IMR-90 (cell line): ENCODE measurements around the gene GTF2A1L. TPM values are rescaled to one million over a fixed set of nuclear protein-coding genes. Genes with fewer than 3 reads are reported as not detected.

Source experiments
- ATAC-seq: fragments of 200-7000 bp; cut with Tn5 transposase; 2 replicates; pipeline ENCODE4 v1.9.1; 2020; ENCODE audit warnings: low read depth, mild to moderate bottlenecking, moderate library complexity
- BruUV-seq: library from RNA; stranded (reverse); fragments of 400-500 nt; replicated peaks from 2 replicates; lab custom pipeline; 2021; lab: Mats Ljungman, UMichigan
- CTCF ChIA-PET: fragments of 300-600 bp; formaldehyde crosslinking; extraction: SDS; loops from one replicate; lab custom pipeline; 2021; ENCODE audit warnings: antibody characterized with exemption; lab: Yijun Ruan, JAX
- POLR2A ChIA-PET: fragments of 300-600 bp; sonication (Branson Sonifier 250); formaldehyde crosslinking; loops from one replicate; lab custom pipeline; 2022; ENCODE audit warnings: antibody characterized with exemption; ENCODE audit not compliant: unreplicated experiment; lab: Charles Lee
- DNase-seq: peaks from one replicate; pipeline ENCODE4 v3.0.0; 2013
- H2AFZ ChIP-seq: replicated peaks from 2 replicates; pipeline ENCODE3; 2013; ENCODE audit warnings: low read length, mild to moderate bottlenecking; ENCODE audit not compliant: poor library complexity
- H2AK5ac ChIP-seq: 2 replicates; pipeline ENCODE4 v1.6.1; 2013; ENCODE audit warnings: low read depth, low read length, inconsistent platforms
- H2AK9ac ChIP-seq: replicated peaks from 2 replicates; pipeline ENCODE3; 2013; ENCODE audit warnings: mild to moderate bottlenecking, low read depth, low read length, moderate library complexity; ENCODE audit not compliant: poor library complexity
- H2BK120ac ChIP-seq: 2 replicates; pipeline ENCODE4 v1.6.1; 2013; ENCODE audit warnings: low read depth, low read length, inconsistent platforms
- H2BK15ac ChIP-seq: 3 replicates; pipeline ENCODE4 v1.6.1; 2013; ENCODE audit warnings: low read depth, low read length, inconsistent platforms
- H2BK20ac ChIP-seq: 2 replicates; pipeline ENCODE4 v1.6.1; 2013; ENCODE audit warnings: low read depth, mild to moderate bottlenecking, inconsistent platforms, low read length, moderate library complexity
- H2BK5ac ChIP-seq: 2 replicates; pipeline ENCODE4 v1.6.1; 2013; ENCODE audit warnings: mild to moderate bottlenecking, low read depth, low read length, inconsistent platforms; ENCODE audit not compliant: poor library complexity, severe bottlenecking
- H3K14ac ChIP-seq: replicated peaks from 2 replicates; pipeline ENCODE4 v1.6.1; 2013; ENCODE audit warnings: low read depth, low read length, inconsistent platforms
- H3K18ac ChIP-seq: 2 replicates; pipeline ENCODE4 v1.6.1; 2013; ENCODE audit warnings: low read depth, low read length, control low read depth
- H3K23ac ChIP-seq: 2 replicates; pipeline ENCODE4 v1.6.1; 2013; ENCODE audit warnings: low read depth, low read length, inconsistent platforms
- H3K27ac ChIP-seq: 2 replicates; pipeline ENCODE4 v1.5.1; 2013; ENCODE audit warnings: mild to moderate bottlenecking, control low read depth, low read length; ENCODE audit not compliant: insufficient read depth
- H3K27me3 ChIP-seq: 2 replicates; pipeline ENCODE4 v1.6.1; 2013; ENCODE audit warnings: low read length; ENCODE audit not compliant: control insufficient read depth, insufficient read depth
- H3K36me3 ChIP-seq: 2 replicates; pipeline ENCODE4 v1.6.1; 2013; ENCODE audit warnings: low read length, mixed read lengths; ENCODE audit not compliant: control insufficient read depth, insufficient read depth
- H3K4ac ChIP-seq: 2 replicates; pipeline ENCODE4 v1.6.1; 2013; ENCODE audit warnings: low read depth, low read length, inconsistent platforms
- H3K4me1 ChIP-seq: 2 replicates; pipeline ENCODE4 v1.6.1; 2013; ENCODE audit warnings: low read length, mixed read lengths; ENCODE audit not compliant: control insufficient read depth, insufficient read depth
- H3K4me2 ChIP-seq: 2 replicates; pipeline ENCODE4 v1.6.1; 2013; ENCODE audit warnings: low read depth, mild to moderate bottlenecking, control low read depth, low read length, moderate library complexity
- H3K4me3 ChIP-seq: 2 replicates; pipeline ENCODE4 v1.5.1; 2013; ENCODE audit warnings: low read depth, mild to moderate bottlenecking, control low read depth, low read length, moderate library complexity; ENCODE audit not compliant: insufficient read depth
- H3K56ac ChIP-seq: 2 replicates; pipeline ENCODE4 v1.6.1; 2013; ENCODE audit warnings: low read length, inconsistent platforms; ENCODE audit not compliant: insufficient read depth; ENCODE audit errors: extremely low read depth
- H3K79me1 ChIP-seq, 2 experiments: 2 replicates each; pipeline ENCODE4 v1.6.1; 2013; ENCODE audit warnings: low read length in 2 of 2, inconsistent platforms in 1 of 2, low read depth in 1 of 2
- H3K9ac ChIP-seq: 2 replicates; pipeline ENCODE4 v1.6.1; 2013; ENCODE audit warnings: low read depth, low read length, control low read depth
- H3K9me1 ChIP-seq: 2 replicates; pipeline ENCODE4 v1.6.1; 2013; ENCODE audit warnings: low read length, inconsistent platforms; ENCODE audit not compliant: insufficient read depth
- H3K9me3 ChIP-seq: 2 replicates; pipeline ENCODE4 v1.6.1; 2013; ENCODE audit warnings: low read length; ENCODE audit not compliant: control insufficient read depth, insufficient read depth
- H4K20me1 ChIP-seq: 2 replicates; pipeline ENCODE4 v1.6.1; 2013; ENCODE audit warnings: low read length, inconsistent platforms; ENCODE audit not compliant: insufficient read depth
- H4K5ac ChIP-seq: 2 replicates; pipeline ENCODE4 v1.6.1; 2013; ENCODE audit warnings: mild to moderate bottlenecking, low read depth, low read length, control low read depth
- H4K8ac ChIP-seq, 2 experiments: 2 replicates each; pipeline ENCODE4 v1.6.1; 2013; ENCODE audit warnings: low read depth in 2 of 2, low read length in 2 of 2, control low read depth in 1 of 2, inconsistent platforms in 1 of 2
- H4K91ac ChIP-seq: 2 replicates; pipeline ENCODE4 v1.6.1; 2013; ENCODE audit warnings: low read depth, low read length, inconsistent platforms; ENCODE audit not compliant: insufficient read depth
- BHLHE40 ChIP-seq: fragments of 150-350 bp; IDR thresholded peaks from 2 replicates; pipeline ENCODE4 v1.6.1; 2016; ENCODE audit warnings: mild to moderate bottlenecking, low read depth, low read length
- CEBPB ChIP-seq: IDR thresholded peaks from 2 replicates; pipeline ENCODE4 v1.6.1; 2012; ENCODE audit warnings: low read depth, low read length, improper control_type of control experiment
- CHD1 ChIP-seq: IDR thresholded peaks from 2 replicates; pipeline ENCODE4 v1.6.1; 2012; ENCODE audit warnings: low read depth, low read length, improper control_type of control experiment
- CTCF ChIP-seq: conservative IDR thresholded peaks from 2 replicates; pipeline ENCODE4 v1.5.1; 2012; ENCODE audit warnings: mild to moderate bottlenecking, low read depth, low read length, improper control_type of control experiment
- FOS ChIP-seq: fragments of 150-350 bp; IDR thresholded peaks from 2 replicates; pipeline ENCODE4 v1.6.1; 2016; ENCODE audit warnings: low read depth, low read length
- MAFK ChIP-seq: IDR thresholded peaks from 2 replicates; pipeline ENCODE4 v1.6.1; 2012; ENCODE audit warnings: low read depth, low read length, improper control_type of control experiment
- MAZ ChIP-seq: IDR thresholded peaks from 2 replicates; pipeline ENCODE4 v1.6.1; 2012; ENCODE audit warnings: low read depth, mild to moderate bottlenecking, low read length, improper control_type of control experiment, moderate library complexity, borderline replicate concordance
- MXI1 ChIP-seq: IDR thresholded peaks from 2 replicates; pipeline ENCODE4 v1.6.1; 2012; ENCODE audit warnings: low read depth, mild to moderate bottlenecking, low read length, moderate library complexity, borderline replicate concordance
- NFE2L2 ChIP-seq: fragments of 150-350 bp; IDR thresholded peaks from 2 replicates; pipeline ENCODE4 v1.6.1; 2016; ENCODE audit warnings: low read depth, mild to moderate bottlenecking, low read length
- POLR2A ChIP-seq: IDR thresholded peaks from 2 replicates; pipeline ENCODE4 v1.6.1; 2012; ENCODE audit warnings: mild to moderate bottlenecking, low read depth, low read length
- RAD21 ChIP-seq: IDR thresholded peaks from 2 replicates; pipeline ENCODE4 v1.6.1; 2012; ENCODE audit warnings: low read length, improper control_type of control experiment
- RCOR1 ChIP-seq: IDR thresholded peaks from 2 replicates; pipeline ENCODE4 v1.6.1; 2012; ENCODE audit warnings: mild to moderate bottlenecking, low read length, improper control_type of control experiment; ENCODE audit not compliant: insufficient replicate concordance
- RFX5 ChIP-seq: IDR thresholded peaks from 2 replicates; pipeline ENCODE4 v1.8.0; 2012; ENCODE audit warnings: low read depth, mild to moderate bottlenecking, low read length, moderate library complexity
- SMC3 ChIP-seq: fragments of 150-350 bp; IDR thresholded peaks from 2 replicates; pipeline ENCODE4 v1.6.1; 2016; ENCODE audit warnings: low read depth, mild to moderate bottlenecking, antibody characterized with exemption, low read length, moderate library complexity
- USF2 ChIP-seq: fragments of 150-350 bp; IDR thresholded peaks from 2 replicates; pipeline ENCODE4 v1.6.1; 2017; ENCODE audit warnings: mild to moderate bottlenecking, antibody characterized with exemption, low read length, low read depth
- WGBS, 2 experiments: methylation state at CpG; one replicate each; pipeline versions ENCODE4 v1.1.5 to v1.1.7; 2013; ENCODE audit warnings: missing lambda C conversion rate in 2 of 2; ENCODE audit not compliant: insufficient read length in 1 of 2; ENCODE audit errors: extremely low coverage in 2 of 2; 5-methylcytosine and 5-hydroxymethylcytosine counted together
- dilution Hi-C: fragments of 300-500 bp; cut with HindIII; formaldehyde crosslinking; loops from one replicate; pipeline ENCODE4 v1.14.3; 2018; ENCODE audit warnings: low sequenced_read_pairs; ENCODE audit not compliant: unreplicated experiment
- in situ Hi-C: fragments of 300-500 bp; cut with MboI; formaldehyde crosslinking; loops from 3 replicates; pipeline ENCODE4 v1.14.3; 2019; ENCODE audit warnings: low sequenced_read_pairs, inconsistent platforms, mixed read lengths
- intact Hi-C: fragments of 100-400 bp; cut with micrococcal nuclease; formaldehyde crosslinking; loops from 2 replicates; pipeline ENCODE4 v1.10.0; 2022
- polyA plus RNA-seq, 3 experiments: library from polyadenylated mRNA; depleted of rRNA; stranded (reverse); fragments of >200 nt; gene quantifications; 2 replicates each; pipeline ENCODE4 v1.2.3, GENCODE V29; 2012; ENCODE audit warnings: low replicate concordance in 1 of 3
- total RNA-seq: library from RNA; depleted of rRNA; stranded (reverse); fragments of >200 nt; gene quantifications from 2 replicates; pipeline ENCODE4 v1.2.3, GENCODE V29; 2012
- TF ChIP-seq, protein P1 (sequence below): fragments of 150-350 bp; IDR thresholded peaks from 2 replicates; pipeline ENCODE4 v1.6.1; 2016; ENCODE audit warnings: low read depth, mild to moderate bottlenecking, low read length, moderate library complexity, borderline replicate concordance

Gene GTF2A1L
- total and polyA plus RNA-seq, 2 of the 4 experiments (the other 2 are of a cell fraction), result not detected

GRCh38 chr2:48589170-48589767 lies 28.4 kb upstream of the GTF2A1L start:
- Histone ChIP-seq H4K5ac (no peak overlapping the region), H2BK15ac (no peak overlapping the region), H2AK5ac (no peak overlapping the region), H4K8ac (no peak overlapping the region), H2BK120ac (no peak overlapping the region), H3K23ac (no peak overlapping the region), H2AFZ (peak overlapping the region; percentile 35), H3K4me1 (peaks cover 2% of the 10 kb centered on the region), H3K36me3 (peaks cover 6% of the 10 kb centered on the region; the same call in 1 of the 2 replicates), H3K27ac (no peak overlapping the region), H3K9me3 (no peaks in the 10 kb centered on the region), H3K4me2 (no peak overlapping the region), H3K18ac (no peak overlapping the region), H3K27me3 (no peaks in the 10 kb centered on the region), H4K91ac (no peak overlapping the region), H2BK20ac (no peak overlapping the region), H3K14ac (no peak overlapping the region), H3K79me1 (no peaks in the 10 kb centered on the region; a peak in 1 of 4 replicates), H4K20me1 (no peaks in the 10 kb centered on the region), H3K9me1 (no peaks in the 10 kb centered on the region), H3K9ac (no peak overlapping the region), H3K56ac (no peak overlapping the region), H2BK5ac (no peak overlapping the region), H2AK9ac (no peak overlapping the region), H3K4ac (no peak overlapping the region), H3K4me3 (no peak overlapping the region)
- in situ Hi-C loops (loop anchor here (10.0 kb wide), 1 partner anchor 124 kb away; no protein-coding TSS in a partner anchor), intact Hi-C loops (loop anchor here (1.0 to 5.0 kb wide), 2 partner anchors 57 to 118 kb away; partner anchors contain the start of gene STON1), dilution Hi-C loops (no loop called here)
- TF ChIP-seq RCOR1 (no peak), MAFK (no peak), CHD1 (no peak), NFE2L2 (no peak), CTCF (peak; percentile 85), SMC3 (peak; percentile 89), RFX5 (no peak), CEBPB (no peak), MXI1 (no peak), USF2 (no peak), FOS (no peak), BHLHE40 (no peak), RAD21 (peak; percentile 82), MAZ (no peak), POLR2A (no peak)
- TF ChIP-seq, protein P1, sequence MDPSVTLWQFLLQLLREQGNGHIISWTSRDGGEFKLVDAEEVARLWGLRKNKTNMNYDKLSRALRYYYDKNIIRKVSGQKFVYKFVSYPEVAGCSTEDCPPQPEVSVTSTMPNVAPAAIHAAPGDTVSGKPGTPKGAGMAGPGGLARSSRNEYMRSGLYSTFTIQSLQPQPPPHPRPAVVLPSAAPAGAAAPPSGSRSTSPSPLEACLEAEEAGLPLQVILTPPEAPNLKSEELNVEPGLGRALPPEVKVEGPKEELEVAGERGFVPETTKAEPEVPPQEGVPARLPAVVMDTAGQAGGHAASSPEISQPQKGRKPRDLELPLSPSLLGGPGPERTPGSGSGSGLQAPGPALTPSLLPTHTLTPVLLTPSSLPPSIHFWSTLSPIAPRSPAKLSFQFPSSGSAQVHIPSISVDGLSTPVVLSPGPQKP, result no peak
- ATAC-seq, result peak; percentile 62
- POLR2A ChIA-PET, result no interaction called here
- CTCF ChIA-PET, result interaction anchor here (1.2 to 2.0 kb wide), 2 partner anchors 50 to 115 kb away, joined by 4 to 5 read pairs; no protein-coding TSS in a partner anchor
- peak; percentile 59 for DNase-seq
- BruUV-seq, result no TSS peak
- no CpG with 5 or more reads among the region's 5 CpGs for WGBS, 2 experiments
